ENCODE measurements around the gene CCDC88B. TPM values are rescaled to one million over a fixed set of nuclear protein-coding genes. Genes with fewer than 3 reads are reported as not detected.
A peak's percentile ranks its signal among the peaks of the same experiment; 100 is the strongest.

The CCDC88B gene
- polyA plus RNA-seq, 3 donors from 2014 or later, result 10.3 to 86.7 (median 16.4) TPM

DNA sequence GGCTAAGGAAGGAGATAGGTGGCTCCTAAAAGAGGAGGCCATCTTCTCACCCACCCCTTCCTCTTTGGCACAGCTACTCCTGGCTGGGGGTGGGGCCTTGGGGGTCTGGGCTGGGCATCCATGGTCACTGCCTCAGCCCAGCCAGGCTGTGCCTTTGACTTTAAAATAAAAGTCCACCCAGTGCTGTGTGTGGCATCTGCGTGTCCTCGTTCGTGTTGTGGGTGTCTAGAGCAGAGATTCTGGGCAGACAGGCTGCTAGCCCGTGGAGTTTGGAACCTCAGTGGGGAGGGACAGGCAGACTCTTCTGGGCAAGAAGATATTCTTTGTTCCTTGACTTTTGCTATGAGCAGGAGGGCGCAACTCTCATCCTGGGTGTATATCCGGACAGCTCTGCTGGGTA is 32.0 kb downstream of the CCDC88B start:
- Mint-ChIP-seq H3K27me3 (ENCODE audit: low read depth in 3 of 3) (no peaks in the 10 kb centered on the region), H3K27ac (no peak overlapping the region), H3K9me3 (no peaks in the 10 kb centered on the region), H3K36me3 (peaks cover 0 to 5% (median 0%) of the 10 kb centered on the region in 3 donors), H3K4me1 (no peaks in the 10 kb centered on the region), H3K4me3 (no peak overlapping the region)
- no peak for DNase-seq

DNA sequence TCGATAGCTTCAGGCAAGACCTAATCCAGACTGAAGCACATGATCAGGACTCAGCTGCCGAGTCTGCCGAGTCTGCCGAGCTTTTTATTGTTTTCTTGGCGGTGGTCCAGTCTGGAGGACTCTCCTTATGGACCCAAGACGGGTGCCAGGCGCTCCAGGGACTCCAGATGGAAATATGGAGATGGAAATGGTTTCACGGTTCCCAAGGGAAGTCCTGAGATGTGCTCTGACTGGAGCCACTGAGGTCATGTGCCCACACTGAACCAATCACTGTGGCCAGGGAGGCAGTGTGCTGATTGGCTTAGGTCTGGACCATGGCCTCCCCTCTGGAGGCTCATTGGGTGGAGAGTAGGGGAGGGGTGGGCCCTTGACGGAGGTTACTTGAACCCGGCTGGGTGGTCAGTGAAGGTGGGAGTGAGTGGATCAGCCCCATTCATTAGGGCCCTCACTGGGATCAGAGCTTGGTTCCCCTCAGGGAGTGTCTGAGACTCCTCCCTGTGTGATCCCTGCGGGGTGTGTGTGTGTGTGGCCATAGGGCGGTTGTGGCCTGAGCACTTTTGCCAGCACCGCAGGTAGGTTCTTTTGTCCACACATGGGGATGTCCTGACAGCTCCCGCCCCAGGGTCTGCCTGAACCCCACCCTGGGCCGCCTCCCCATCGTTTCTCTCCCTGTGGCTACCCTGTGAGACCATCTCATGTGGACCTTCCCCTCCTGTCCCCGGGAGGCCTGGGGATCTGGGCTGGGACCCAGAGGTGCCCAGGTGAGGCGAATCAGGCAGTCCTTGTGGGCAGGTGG is 33.0 kb downstream of the CCDC88B start:
- no peak for DNase-seq

DNA sequence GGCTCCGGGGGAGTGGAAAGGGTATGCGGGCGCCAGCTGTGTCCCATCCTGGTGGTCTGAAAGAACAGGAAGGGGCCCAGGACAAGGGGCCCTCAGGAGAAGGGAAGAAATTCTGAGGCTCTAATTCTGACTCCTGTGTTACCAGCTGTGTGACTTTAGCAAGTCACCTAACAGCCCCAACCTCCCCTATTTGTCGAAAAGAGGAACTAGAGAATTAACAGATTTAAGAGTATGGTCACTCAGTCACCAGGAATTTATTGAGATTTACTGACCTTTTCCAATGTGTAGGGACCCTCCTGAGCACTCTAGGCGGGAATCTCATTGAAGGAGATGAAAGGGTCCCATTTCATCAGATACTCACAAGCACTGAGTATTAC is 33.6 kb downstream of the CCDC88B start:
- peaks cover 0 to 5% (median 0%) of the 10 kb centered on the region in 3 donors for H3K36me3 Mint-ChIP-seq
- no peaks in the 10 kb centered on the region for H3K27me3 Mint-ChIP-seq (ENCODE audit: low read depth in 3 of 3)
- no peak for DNase-seq
- H3K4me3 Mint-ChIP-seq, result no peak overlapping the region
- H3K4me1 Mint-ChIP-seq, result no peaks in the 10 kb centered on the region
- H3K27ac Mint-ChIP-seq, result no peak overlapping the region
- H3K9me3 Mint-ChIP-seq, result no peaks in the 10 kb centered on the region

More for the DNA sequence above, 33.0 kb downstream of the CCDC88B start:
- Mint-ChIP-seq H3K4me3 (no peak overlapping the region), H3K36me3 (peaks cover 0 to 5% (median 0%) of the 10 kb centered on the region in 3 donors), H3K27ac (peak overlapping the region in 1 of 6 donors; percentile 4), H3K27me3 (ENCODE audit: low read depth in 3 of 3) (no peaks in the 10 kb centered on the region), H3K9me3 (no peaks in the 10 kb centered on the region), H3K4me1 (no peaks in the 10 kb centered on the region)

DNA sequence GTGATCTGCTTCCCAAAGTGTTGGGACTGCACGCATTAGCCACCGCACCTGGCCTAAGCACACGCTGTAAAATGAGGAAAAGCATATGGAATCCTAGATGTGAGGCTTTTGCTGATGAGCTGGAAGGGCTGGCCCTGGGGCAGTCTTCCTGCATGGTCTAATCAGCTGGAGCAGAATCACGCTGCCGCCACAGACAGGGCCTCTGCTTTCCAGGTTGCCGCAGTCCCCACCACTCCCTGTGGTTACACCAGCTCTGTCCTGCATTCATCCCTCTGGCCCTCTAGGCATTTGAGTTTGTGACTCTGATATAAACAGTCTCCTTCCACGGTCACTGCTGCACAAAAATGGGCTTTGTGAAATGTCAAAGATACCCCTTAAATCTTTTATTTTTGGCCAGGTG is 36.1 kb downstream of the CCDC88B start:
- no peak overlapping the region for H3K27ac Mint-ChIP-seq
- H3K4me3 Mint-ChIP-seq, result no peak overlapping the region
- H3K9me3 Mint-ChIP-seq, result no peaks in the 10 kb centered on the region
- DNase-seq, result no peak
- H3K4me1 Mint-ChIP-seq, result no peaks in the 10 kb centered on the region
- H3K27me3 Mint-ChIP-seq (ENCODE audit: low read depth in 3 of 3), result no peaks in the 10 kb centered on the region
- no peaks in the 10 kb centered on the region for H3K36me3 Mint-ChIP-seq

DNA sequence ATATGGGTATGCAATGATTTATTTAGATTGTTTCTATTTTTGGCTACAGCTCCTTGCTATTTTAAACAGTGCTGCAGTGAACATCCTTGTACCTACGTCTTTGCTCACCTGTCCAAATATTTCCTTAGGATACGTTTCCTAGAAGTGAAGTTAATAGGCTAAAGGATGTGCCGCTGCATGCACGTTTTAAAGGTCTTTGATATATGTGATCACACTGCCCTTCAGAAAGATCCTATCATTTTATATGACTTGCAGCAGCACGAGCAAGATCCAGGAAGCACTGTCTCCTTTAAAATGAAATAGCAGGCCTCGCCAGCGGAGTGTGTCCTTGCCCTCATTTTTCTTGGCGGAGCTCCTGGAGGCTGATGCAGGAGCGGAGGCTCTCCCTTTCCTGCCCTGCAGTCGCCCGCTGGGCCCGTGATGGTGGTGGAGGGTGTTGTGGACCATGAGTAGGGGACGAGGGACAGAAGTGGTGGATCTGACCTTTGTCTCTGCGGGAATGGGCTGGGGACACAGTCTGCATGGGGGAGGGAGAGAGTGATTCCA is 38.4 kb downstream of the CCDC88B start:
- Mint-ChIP-seq H3K4me1 (no peaks in the 10 kb centered on the region), H3K36me3 (no peaks in the 10 kb centered on the region)
- no peak for DNase-seq

DNA sequence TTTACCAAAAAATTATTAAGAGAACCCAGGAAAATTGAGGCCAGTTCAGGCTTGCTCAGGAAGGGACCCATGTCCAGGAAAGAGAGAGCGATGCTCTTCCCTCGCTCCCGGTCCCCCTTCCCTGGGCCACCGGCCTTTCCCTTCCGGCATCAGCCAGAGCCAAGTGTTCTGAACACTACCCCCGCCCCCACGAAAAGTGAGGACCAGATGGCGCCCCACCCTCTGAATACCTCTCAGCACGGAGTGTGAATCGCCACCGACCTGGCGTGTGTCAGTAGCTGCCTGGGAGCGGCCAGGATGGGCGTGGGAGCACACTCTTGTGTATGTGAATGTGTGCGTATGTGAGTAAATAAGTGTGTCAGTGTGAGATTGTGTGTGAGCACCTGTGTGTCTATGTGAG is 39.2 kb downstream of the CCDC88B start:
- Mint-ChIP-seq H3K9me3 (no peaks in the 10 kb centered on the region), H3K4me3 (no peak overlapping the region), H3K4me1 (no peaks in the 10 kb centered on the region), H3K27ac (no peak overlapping the region), H3K27me3 (ENCODE audit: low read depth in 3 of 3) (peaks cover 0 to 9% (median 0%) of the 10 kb centered on the region in 3 donors), H3K36me3 (no peaks in the 10 kb centered on the region)
- DNase-seq, result no peak

More for the DNA sequence above, 38.4 kb downstream of the CCDC88B start:
- peaks cover 0 to 7% (median 0%) of the 10 kb centered on the region in 3 donors for H3K27me3 Mint-ChIP-seq (ENCODE audit: low read depth in 3 of 3)
- no peaks in the 10 kb centered on the region for H3K9me3 Mint-ChIP-seq
- H3K27ac Mint-ChIP-seq, result no peak overlapping the region
- H3K4me3 Mint-ChIP-seq, result no peak overlapping the region

DNA sequence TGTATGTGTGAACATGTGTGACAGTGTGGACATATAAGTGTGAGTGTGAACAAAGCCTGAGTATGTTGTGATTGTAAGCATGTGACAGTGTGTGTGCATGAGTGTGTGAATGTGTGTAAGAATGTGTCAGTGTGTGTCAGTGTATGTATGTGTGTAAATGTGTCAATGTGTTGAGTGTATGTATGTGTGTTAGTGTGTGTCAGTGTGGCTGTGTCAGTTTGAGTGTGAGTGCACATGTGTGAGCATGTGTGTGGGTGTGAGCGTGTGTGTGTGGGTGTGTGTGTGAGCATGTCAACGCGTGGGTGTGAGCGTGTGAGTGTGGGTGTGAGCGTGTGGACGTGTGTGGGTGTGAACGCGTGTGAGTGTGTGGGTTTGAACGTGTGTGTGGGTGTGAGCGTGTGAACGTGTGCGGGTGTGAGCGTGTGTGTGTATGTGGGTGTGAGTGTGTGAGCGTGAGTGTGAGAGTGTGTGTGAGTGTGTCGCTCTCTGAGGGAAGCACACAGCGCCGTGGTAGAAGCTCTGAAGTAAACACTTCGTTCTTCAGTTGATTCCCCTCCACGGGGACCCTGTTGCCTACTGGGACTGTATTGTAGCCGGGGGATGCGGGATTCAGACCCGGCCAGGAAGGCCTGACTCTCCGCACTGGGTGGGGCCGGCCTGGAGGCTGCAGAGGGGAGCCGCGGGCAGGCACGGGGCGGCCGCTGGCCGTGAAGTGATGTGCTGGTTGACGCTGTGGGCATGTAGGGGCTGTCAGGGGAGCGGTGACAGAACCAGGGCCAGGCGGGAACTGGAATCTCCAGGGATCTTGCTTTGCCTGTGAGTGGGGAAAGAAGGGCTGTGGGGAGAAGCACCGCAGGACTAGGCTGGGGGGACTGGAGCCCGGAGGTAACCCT is 40.1 kb downstream of the CCDC88B start:
- H3K4me1 Mint-ChIP-seq, result no peaks in the 10 kb centered on the region
- no peak for DNase-seq
- H3K27ac Mint-ChIP-seq, result no peak overlapping the region
- peaks cover 0 to 9% (median 0%) of the 10 kb centered on the region in 3 donors for H3K27me3 Mint-ChIP-seq (ENCODE audit: low read depth in 3 of 3)
- no peaks in the 10 kb centered on the region for H3K9me3 Mint-ChIP-seq
- H3K4me3 Mint-ChIP-seq, result no peak overlapping the region
- H3K36me3 Mint-ChIP-seq, result no peaks in the 10 kb centered on the region

DNA sequence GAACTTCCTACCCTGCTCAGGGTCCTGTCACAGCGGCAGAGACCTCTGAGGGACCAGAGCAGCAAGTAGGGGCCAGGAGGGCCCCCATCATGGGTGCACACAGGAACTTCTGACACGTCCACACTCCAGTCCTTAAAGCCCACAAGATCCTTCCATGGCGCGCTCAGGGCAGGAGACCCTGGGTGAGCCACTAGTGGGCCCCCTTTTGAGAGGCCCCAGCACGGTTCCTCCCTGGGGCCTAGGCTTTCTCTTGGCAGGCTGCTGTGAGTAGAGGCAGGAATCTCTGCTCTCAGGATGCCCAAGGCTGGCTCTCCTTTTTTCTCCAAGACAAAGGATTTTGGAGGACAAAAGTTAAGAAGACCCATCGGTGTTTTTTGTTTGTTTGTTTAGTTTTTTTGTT is 41.3 kb downstream of the CCDC88B start:
- H3K27ac Mint-ChIP-seq, result no peak overlapping the region
- peaks cover 9% of the 10 kb centered on the region in 2 donors for H3K4me1 Mint-ChIP-seq
- H3K4me3 Mint-ChIP-seq, result no peak overlapping the region
- DNase-seq, result no peak
- peaks cover 0 to 9% (median 0%) of the 10 kb centered on the region in 3 donors for H3K27me3 Mint-ChIP-seq (ENCODE audit: low read depth in 3 of 3)
- H3K9me3 Mint-ChIP-seq, result no peaks in the 10 kb centered on the region
- no peaks in the 10 kb centered on the region for H3K36me3 Mint-ChIP-seq

DNA sequence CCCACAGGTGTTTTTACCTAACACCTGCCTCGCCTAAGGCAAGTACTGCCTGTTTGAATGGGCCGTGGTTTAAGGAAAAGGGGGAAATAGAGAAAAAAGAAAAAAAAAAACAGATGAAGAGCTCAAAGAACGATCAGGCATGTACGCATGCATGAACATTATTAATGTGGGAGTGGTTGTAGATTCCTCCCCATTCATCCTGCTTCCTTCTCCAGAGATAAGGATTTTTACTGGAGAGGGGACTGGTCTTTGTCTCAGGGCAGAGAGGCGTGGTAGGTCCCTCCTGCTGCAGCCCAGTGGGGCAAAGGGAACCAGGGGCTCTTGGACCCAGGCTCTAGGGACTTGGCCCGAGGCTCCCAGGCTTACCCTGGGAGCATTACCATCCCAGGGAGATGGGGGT is 42.0 kb downstream of the CCDC88B start:
- Mint-ChIP-seq H3K27me3 (ENCODE audit: low read depth in 3 of 3) (peaks cover 0 to 9% (median 0%) of the 10 kb centered on the region in 3 donors), H3K36me3 (no peaks in the 10 kb centered on the region), H3K9me3 (no peaks in the 10 kb centered on the region), H3K4me3 (no peak overlapping the region), H3K27ac (no peak overlapping the region), H3K4me1 (peaks cover 11 to 16% of the 10 kb centered on the region in 2 donors)
- DNase-seq, result no peak

DNA sequence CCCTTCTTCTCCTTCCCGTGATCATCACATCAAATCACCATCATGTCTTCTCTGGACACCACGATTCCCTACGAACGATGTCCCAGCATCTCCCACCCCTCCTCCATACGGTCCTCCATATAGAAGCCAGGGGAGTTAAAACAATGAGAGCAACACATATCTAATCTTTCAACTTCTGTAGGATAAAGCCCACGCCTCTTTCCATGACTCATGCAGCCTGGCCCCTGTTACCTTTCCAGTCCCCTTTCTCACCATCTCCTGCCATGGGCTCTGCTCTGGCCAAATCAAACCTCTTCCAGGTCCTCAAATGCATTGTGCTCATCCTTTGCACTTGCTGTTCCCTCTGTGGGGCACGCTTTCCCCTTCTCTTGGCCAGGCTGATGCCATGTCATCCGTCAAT is 42.6 kb downstream of the CCDC88B start:
- Mint-ChIP-seq H3K9me3 (no peaks in the 10 kb centered on the region), H3K27ac (no peak overlapping the region), H3K36me3 (no peaks in the 10 kb centered on the region)

DNA sequence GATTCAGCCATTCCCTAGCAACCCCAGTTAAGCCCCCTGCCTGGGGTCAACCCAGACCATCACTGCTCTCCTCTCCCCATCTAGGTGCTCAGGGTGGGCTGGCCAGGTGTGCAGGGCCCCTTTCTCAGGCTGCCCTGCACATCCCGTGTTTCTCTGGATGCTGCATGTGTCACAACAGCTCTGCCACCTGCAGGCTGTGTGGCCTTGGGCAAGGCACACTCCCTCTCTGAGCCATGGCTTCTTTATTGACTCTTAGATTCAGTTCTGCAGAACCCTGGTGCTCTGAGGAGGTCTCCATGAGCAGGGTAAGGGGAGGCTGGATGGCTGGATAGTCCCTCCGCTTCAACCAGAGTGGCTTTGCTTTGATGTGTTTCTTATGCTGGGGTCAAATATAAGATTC is 43.6 kb downstream of the CCDC88B start:
- DNase-seq, result no peak
- no peaks in the 10 kb centered on the region for H3K9me3 Mint-ChIP-seq
- H3K27ac Mint-ChIP-seq, result no peak overlapping the region
- H3K4me3 Mint-ChIP-seq, result no peak overlapping the region
- peaks cover 0 to 9% (median 0%) of the 10 kb centered on the region in 3 donors for H3K27me3 Mint-ChIP-seq (ENCODE audit: low read depth in 3 of 3)
- H3K4me1 Mint-ChIP-seq, result peaks cover 13 to 16% of the 10 kb centered on the region in 2 donors
- no peaks in the 10 kb centered on the region for H3K36me3 Mint-ChIP-seq

More for the DNA sequence above, 42.6 kb downstream of the CCDC88B start:
- DNase-seq, result no peak
- peaks cover 11 to 16% of the 10 kb centered on the region in 2 donors for H3K4me1 Mint-ChIP-seq
- H3K4me3 Mint-ChIP-seq, result no peak overlapping the region
- peaks cover 0 to 9% (median 0%) of the 10 kb centered on the region in 3 donors for H3K27me3 Mint-ChIP-seq (ENCODE audit: low read depth in 3 of 3)

DNA sequence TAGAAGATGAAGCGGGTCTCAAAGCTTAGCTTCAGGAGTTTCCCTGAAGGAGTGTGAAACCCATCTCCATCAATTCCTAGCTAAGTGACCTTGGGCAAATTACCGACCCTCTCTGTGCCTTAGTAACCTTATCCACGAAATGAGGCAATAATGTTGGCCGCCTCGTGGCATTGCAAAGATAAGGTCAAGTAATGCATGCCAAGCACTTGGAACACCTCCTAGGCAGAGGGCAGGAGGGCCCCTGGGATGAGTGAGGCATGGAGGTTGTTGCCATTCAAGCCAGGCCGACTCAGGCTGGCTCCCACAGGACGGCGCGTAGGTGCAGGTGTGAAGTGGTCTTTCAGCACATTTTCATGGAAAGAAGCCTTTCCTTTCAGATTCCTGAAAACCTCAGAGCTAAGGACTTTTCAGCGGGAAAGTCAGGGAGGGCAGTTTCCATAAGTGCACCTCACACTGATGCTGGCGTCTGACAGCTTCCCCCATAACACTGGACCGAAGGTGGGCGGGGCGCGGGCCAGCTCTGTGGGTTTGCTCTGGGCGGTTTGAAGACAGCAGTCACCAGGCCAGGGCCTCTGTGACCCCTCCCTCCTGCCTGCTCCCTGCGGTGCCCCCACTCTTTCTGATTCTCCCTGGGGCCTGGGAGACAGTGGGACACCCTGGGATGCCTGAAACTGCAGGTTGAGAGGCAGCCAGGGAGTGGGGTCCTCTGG is 44.2 kb downstream of the CCDC88B start:
- Mint-ChIP-seq H3K27me3 (ENCODE audit: low read depth in 3 of 3) (peaks cover 0 to 9% (median 0%) of the 10 kb centered on the region in 3 donors), H3K36me3 (peaks cover 0 to 2% (median 0%) of the 10 kb centered on the region in 3 donors), H3K27ac (no peak overlapping the region), H3K4me3 (no peak overlapping the region), H3K9me3 (no peaks in the 10 kb centered on the region), H3K4me1 (peaks cover 13 to 16% of the 10 kb centered on the region in 2 donors)
- DNase-seq, result no peak

Data from immature natural killer cell (primary cell).